Lower leg skin (tissue), 3 donors: Measurements from ENCODE around the gene ENAH.

Experiments
- CTCF ChIP-seq, 3 donors: fragments of 450-650 bp; IDR thresholded peaks; one replicate each; pipeline ENCODE4 v1.5.1; 2016; ENCODE audit warnings: antibody characterized with exemption in 3 of 3, mild to moderate bottlenecking in 3 of 3, moderate library complexity in 2 of 3
- POLR2A ChIP-seq, 2 donors: fragments of 450-650 bp; IDR thresholded peaks; one replicate each; pipeline ENCODE4 v1.6.1; 2016 to 2017; ENCODE audit warnings: antibody characterized with exemption in 2 of 2, mild to moderate bottlenecking in 1 of 2, moderate library complexity in 1 of 2

- TF ChIP-seq CTCF (IDR thresholded peaks at IDR 0.05) (no peak), POLR2A (IDR thresholded peaks at IDR 0.05) (no peak)
Measured at GRCh38 chr1:225517221-225517620, 135.7 kb downstream of the ENAH start.
